SK-N-SH (cell line): Measurements from ENCODE around the gene SEC14L5. TPM values are rescaled to one million over a fixed set of nuclear protein-coding genes. Genes with fewer than 3 reads are reported as not detected.
A peak's percentile ranks its signal among the peaks of the same experiment; 100 is the strongest.

Source experiments
- CTCF ChIA-PET: fragments of 300-600, 350-600 bp; formaldehyde crosslinking; extraction: SDS; loops from one replicate; lab custom pipeline; 2021; lab: Yijun Ruan, JAX
- POLR2A ChIA-PET: fragments of 350-600 bp; sonication (Branson Sonifier 250); formaldehyde crosslinking; extraction: SDS; loops from one replicate; lab custom pipeline; 2020; ENCODE audit warnings: antibody characterized with exemption, inconsistent platforms; lab: Yijun Ruan, JAX
- DNase-seq: peaks from one replicate; pipeline ENCODE4 v3.0.0; 2012
- H2AFZ ChIP-seq: fragments of 200-600 bp; sonication (generic); 2 replicates; pipeline ENCODE4 v1.8.1; 2016; ENCODE audit warnings: antibody characterized with exemption, mild to moderate bottlenecking, low read depth
- H3F3A ChIP-seq: fragments of 200-600 bp; sonication (generic); replicated peaks from 2 replicates; pipeline ENCODE3; 2016; ENCODE audit warnings: antibody characterized with exemption, mild to moderate bottlenecking; ENCODE audit not compliant: insufficient read depth
- H3K27ac ChIP-seq, 2 experiments: fragments of 200-500 bp in 1 of 2; fragments of 200-600 bp in 1 of 2; sonication (Bioruptor generic) in 1 of 2; sonication (generic), shearing (Covaris generic) in 1 of 2; 2 replicates each; pipeline versions ENCODE4 v1.5.1 to v1.6.1; 2014 to 2016; ENCODE audit warnings: low read depth in 2 of 2, inconsistent platforms in 1 of 2, low read length in 1 of 2, mild to moderate bottlenecking in 1 of 2, mixed read lengths in 1 of 2
- H3K27me3 ChIP-seq: fragments of 200-600 bp; sonication (generic), shearing (Covaris generic); 2 replicates; pipeline ENCODE4 v1.6.1; 2016; ENCODE audit warnings: mixed run types; ENCODE audit not compliant: insufficient read depth
- H3K36me3 ChIP-seq, 2 experiments: fragments of 200-500 bp in 1 of 2; fragments of 200-600 bp in 1 of 2; sonication (Bioruptor generic) in 1 of 2; sonication (generic) in 1 of 2; replicated peaks in 1 of 2; 2 replicates each; pipeline versions ENCODE3 to v1.5.1; 2014 to 2016; ENCODE audit warnings: low read length in 1 of 2, mild to moderate bottlenecking in 1 of 2; ENCODE audit not compliant: insufficient read depth in 2 of 2, control insufficient read depth in 1 of 2
- H3K4me1 ChIP-seq, 2 experiments: fragments of 200-500 bp in 1 of 2; fragments of 200-600 bp in 1 of 2; sonication (Bioruptor generic) in 1 of 2; sonication (generic), shearing (Covaris generic) in 1 of 2; 2 replicates each; pipeline versions ENCODE4 v1.5.1 to v1.6.1; 2014 to 2016; ENCODE audit warnings: low read depth in 1 of 2, low read length in 1 of 2, mixed run types in 1 of 2; ENCODE audit not compliant: insufficient read depth in 2 of 2, control insufficient read depth in 1 of 2
- H3K4me2 ChIP-seq: fragments of 200-600 bp; sonication (generic), shearing (Covaris generic); 2 replicates; pipeline ENCODE4 v1.6.1; 2017; ENCODE audit warnings: mixed run types
- H3K4me3 ChIP-seq, 2 experiments: fragments of 200-500 bp in 1 of 2; fragments of 200-600 bp in 1 of 2; sonication (Bioruptor generic) in 1 of 2; sonication (generic), shearing (Covaris generic) in 1 of 2; 2 replicates each; pipeline versions ENCODE4 v1.5.1 to v1.8.1; 2014 to 2016; ENCODE audit warnings: low read depth in 2 of 2, inconsistent platforms in 1 of 2, low read length in 1 of 2, mild to moderate bottlenecking in 1 of 2, mixed read lengths in 1 of 2, moderate library complexity in 1 of 2
- H3K79me2 ChIP-seq: fragments of 200-600 bp; sonication (generic); 2 replicates; pipeline ENCODE4 v1.8.1; 2017; ENCODE audit warnings: mild to moderate bottlenecking; ENCODE audit not compliant: insufficient read depth
- H3K9ac ChIP-seq: fragments of 200-600 bp; sonication (generic); 2 replicates; pipeline ENCODE4 v1.6.1; 2017; ENCODE audit warnings: mixed run types
- H3K9me2 ChIP-seq: fragments of 200-600 bp; sonication (generic); 2 replicates; pipeline ENCODE4 v1.6.1; 2017; ENCODE audit warnings: mixed run types
- H3K9me3 ChIP-seq: fragments of 200-600 bp; sonication (generic); 2 replicates; pipeline ENCODE4 v1.6.1; 2017; ENCODE audit warnings: mixed run types, mild to moderate bottlenecking, moderate library complexity
- H4K20me1 ChIP-seq: fragments of 200-600 bp; sonication (generic); 2 replicates; pipeline ENCODE4 v1.6.1; 2017; ENCODE audit warnings: mild to moderate bottlenecking, mixed run types; ENCODE audit not compliant: insufficient read depth
- CHD2 ChIP-seq: fragments of 150-350 bp; IDR thresholded peaks from 2 replicates; pipeline ENCODE4 v1.6.1; 2018; ENCODE audit warnings: low read length; ENCODE audit not compliant: partially characterized antibody
- CTCF ChIP-seq: fragments of 200-600 bp; sonication (generic); IDR thresholded peaks from 2 replicates; pipeline ENCODE4 v1.6.1; 2017; ENCODE audit warnings: antibody characterized with exemption, mild to moderate bottlenecking, moderate library complexity
- EP300 ChIP-seq, 2 experiments: IDR thresholded peaks; 2 replicates each; pipeline versions ENCODE4 v1.4.0 to v1.6.1; 2012; ENCODE audit warnings: borderline replicate concordance in 1 of 2, low read depth in 1 of 2, low read length in 1 of 2
- FOSL2 ChIP-seq: IDR thresholded peaks from 2 replicates; pipeline ENCODE4 v1.4.0; 2012; ENCODE audit warnings: low read depth, mild to moderate bottlenecking, moderate library complexity, borderline replicate concordance
- IRF3 ChIP-seq: fragments of 150-350 bp; IDR thresholded peaks from 2 replicates; pipeline ENCODE4 v1.6.1; 2016; ENCODE audit warnings: mild to moderate bottlenecking, low read depth, low read length
- MEF2A ChIP-seq: IDR thresholded peaks from 2 replicates; pipeline ENCODE4 v1.4.0; 2012; ENCODE audit warnings: low read depth, borderline replicate concordance
- MXI1 ChIP-seq: IDR thresholded peaks from 2 replicates; pipeline ENCODE4 v1.6.1; 2012; ENCODE audit warnings: mild to moderate bottlenecking, low read depth, low read length, improper control_type of control experiment
- NRF1 ChIP-seq: IDR thresholded peaks from 2 replicates; pipeline ENCODE4 v1.6.1; 2012; ENCODE audit warnings: low read depth, mild to moderate bottlenecking, low read length
- POLR2AphosphoS5 ChIP-seq: IDR thresholded peaks from 2 replicates; pipeline ENCODE4 v1.6.1; 2012; ENCODE audit warnings: low read depth, low read length
- RCOR1 ChIP-seq: fragments of 150-350 bp; IDR thresholded peaks from 2 replicates; pipeline ENCODE4 v1.6.1; 2017; ENCODE audit warnings: antibody characterized with exemption, low read length
- TCF12 ChIP-seq: IDR thresholded peaks from 2 replicates; pipeline ENCODE4 v1.4.0; 2012
- YY1 ChIP-seq: IDR thresholded peaks from 2 replicates; pipeline ENCODE4 v1.4.0; 2012; ENCODE audit warnings: low read depth, mild to moderate bottlenecking
- ZBTB33 ChIP-seq: IDR thresholded peaks from 2 replicates; pipeline ENCODE4 v1.4.0; 2012; ENCODE audit warnings: low read depth, borderline replicate concordance
- WGBS: methylation state at CpG from one replicate; pipeline ENCODE4 v1.1.6; 2017; ENCODE audit warnings: low lambda C conversion rate; 5-methylcytosine and 5-hydroxymethylcytosine counted together
- polyA plus RNA-seq, 3 experiments: library from polyadenylated mRNA; depleted of rRNA; stranded (reverse); fragments of >200 nt; gene quantifications; 2 replicates each; pipeline ENCODE4 v1.2.3, GENCODE V29; 2012
- TF ChIP-seq, protein P1 (sequence below): IDR thresholded peaks from 2 replicates; pipeline ENCODE4 v1.6.1; 2012; ENCODE audit warnings: mild to moderate bottlenecking, low read depth, low read length, moderate library complexity
- TF ChIP-seq, protein P2 (sequence below): IDR thresholded peaks from 2 replicates; pipeline ENCODE4 v1.4.0; 2012; ENCODE audit warnings: low read depth

Gene SEC14L5
- polyA plus RNA-seq, 1 of the 3 experiments (the other 2 are of a cell fraction) = 0.08 TPM

DNA sequence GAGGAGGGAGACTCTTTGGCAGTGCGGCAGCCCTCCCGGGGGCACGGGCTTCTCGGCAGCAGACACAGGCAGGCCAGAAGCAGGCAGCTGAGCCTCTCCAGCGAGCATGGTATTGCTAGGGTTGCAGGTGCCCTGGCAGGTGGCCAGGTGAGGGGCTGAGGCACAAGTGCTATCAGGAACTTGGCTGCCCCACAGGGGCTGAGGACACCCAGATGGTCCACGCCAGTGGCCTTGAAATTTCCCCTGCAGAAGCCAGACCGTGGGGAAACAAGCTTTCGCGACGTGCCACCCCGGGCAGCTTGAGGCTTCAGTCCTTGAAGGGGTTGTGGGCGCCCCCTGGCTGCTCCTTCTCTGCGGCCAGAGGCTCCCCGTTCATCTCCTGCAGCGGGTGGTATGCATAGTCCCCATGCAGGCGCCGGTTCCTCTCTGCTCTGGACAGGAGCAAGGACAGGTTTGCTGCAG, 67.1 kb downstream of the SEC14L5 start:
- H3K9me2 ChIP-seq = no peaks in the 10 kb centered on the region
- H3K4me1 ChIP-seq = no peaks in the 10 kb centered on the region
- H3K27ac ChIP-seq = no peak overlapping the region
- TF ChIP-seq CTCF (peak; percentile 16; the same call in 1 of the 2 replicates), IRF3 (no peak)
- no peaks in the 10 kb centered on the region for H3K79me2 ChIP-seq
- H3K4me3 ChIP-seq = no peak overlapping the region
- no peak for DNase-seq
- POLR2A ChIA-PET = no interaction called here
- no peak overlapping the region for H3K4me2 ChIP-seq
- no peak overlapping the region for H2AFZ ChIP-seq
- CTCF ChIA-PET = interaction anchor here (0.6 to 1.5 kb wide), 3 partner anchors 14 to 67 kb away, joined by 3 to 5 read pairs (median 4); partner anchors contain the start of gene SEC14L5
- no peaks in the 10 kb centered on the region for H4K20me1 ChIP-seq
- no peaks in the 10 kb centered on the region for H3K9me3 ChIP-seq
- H3F3A ChIP-seq = no peaks in the 10 kb centered on the region
- no peak overlapping the region for H3K9ac ChIP-seq
- peaks cover 0 to 2% of the 10 kb centered on the region in 2 experiments for H3K36me3 ChIP-seq
- 60% methylated on average over 1 of the region's 17 CpGs for WGBS
- peaks cover 14% of the 10 kb centered on the region; the same call in 1 of the 2 replicates for H3K27me3 ChIP-seq

GRCh38 chr16:5026664-5027063, 68.5 kb downstream of the SEC14L5 start:
- Histone ChIP-seq H2AFZ (no peak overlapping the region), H3K4me3 (no peak overlapping the region), H3K27me3 (peaks cover 3% of the 10 kb centered on the region; the same call in 1 of the 2 replicates), H3K36me3 (peaks cover 0 to 2% of the 10 kb centered on the region in 2 experiments), H3K9ac (no peak overlapping the region), H3K79me2 (no peaks in the 10 kb centered on the region), H3K27ac (no peak overlapping the region), H4K20me1 (no peaks in the 10 kb centered on the region), H3K4me2 (no peak overlapping the region), H3K9me3 (no peaks in the 10 kb centered on the region), H3K4me1 (no peaks in the 10 kb centered on the region), H3F3A (no peaks in the 10 kb centered on the region), H3K9me2 (no peaks in the 10 kb centered on the region)
- POLR2A ChIA-PET = interaction anchor here (0.6 kb wide), 1 partner anchor 960 kb away, joined by 5 read pairs; no protein-coding TSS in a partner anchor
- DNase-seq = no peak
- 91% methylated on average over 7 of the region's 8 CpGs for WGBS
- CTCF ChIA-PET = no interaction called here
- TF ChIP-seq CHD2 (no peak), MEF2A (no peak), YY1 (no peak), POLR2AphosphoS5 (no peak), IRF3 (no peak), FOSL2 (no peak), NRF1 (no peak), MXI1 (no peak), RCOR1 (no peak), TCF12 (no peak), EP300 (IDR thresholded peaks at IDR 0.05; ENCODE audit: borderline replicate concordance in 1 of 2, low read depth in 1 of 2, low read length in 1 of 2) (no peak), ZBTB33 (no peak)
- TF ChIP-seq, protein P1, sequence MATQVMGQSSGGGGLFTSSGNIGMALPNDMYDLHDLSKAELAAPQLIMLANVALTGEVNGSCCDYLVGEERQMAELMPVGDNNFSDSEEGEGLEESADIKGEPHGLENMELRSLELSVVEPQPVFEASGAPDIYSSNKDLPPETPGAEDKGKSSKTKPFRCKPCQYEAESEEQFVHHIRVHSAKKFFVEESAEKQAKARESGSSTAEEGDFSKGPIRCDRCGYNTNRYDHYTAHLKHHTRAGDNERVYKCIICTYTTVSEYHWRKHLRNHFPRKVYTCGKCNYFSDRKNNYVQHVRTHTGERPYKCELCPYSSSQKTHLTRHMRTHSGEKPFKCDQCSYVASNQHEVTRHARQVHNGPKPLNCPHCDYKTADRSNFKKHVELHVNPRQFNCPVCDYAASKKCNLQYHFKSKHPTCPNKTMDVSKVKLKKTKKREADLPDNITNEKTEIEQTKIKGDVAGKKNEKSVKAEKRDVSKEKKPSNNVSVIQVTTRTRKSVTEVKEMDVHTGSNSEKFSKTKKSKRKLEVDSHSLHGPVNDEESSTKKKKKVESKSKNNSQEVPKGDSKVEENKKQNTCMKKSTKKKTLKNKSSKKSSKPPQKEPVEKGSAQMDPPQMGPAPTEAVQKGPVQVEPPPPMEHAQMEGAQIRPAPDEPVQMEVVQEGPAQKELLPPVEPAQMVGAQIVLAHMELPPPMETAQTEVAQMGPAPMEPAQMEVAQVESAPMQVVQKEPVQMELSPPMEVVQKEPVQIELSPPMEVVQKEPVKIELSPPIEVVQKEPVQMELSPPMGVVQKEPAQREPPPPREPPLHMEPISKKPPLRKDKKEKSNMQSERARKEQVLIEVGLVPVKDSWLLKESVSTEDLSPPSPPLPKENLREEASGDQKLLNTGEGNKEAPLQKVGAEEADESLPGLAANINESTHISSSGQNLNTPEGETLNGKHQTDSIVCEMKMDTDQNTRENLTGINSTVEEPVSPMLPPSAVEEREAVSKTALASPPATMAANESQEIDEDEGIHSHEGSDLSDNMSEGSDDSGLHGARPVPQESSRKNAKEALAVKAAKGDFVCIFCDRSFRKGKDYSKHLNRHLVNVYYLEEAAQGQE = no peak
- TF ChIP-seq, protein P2, sequence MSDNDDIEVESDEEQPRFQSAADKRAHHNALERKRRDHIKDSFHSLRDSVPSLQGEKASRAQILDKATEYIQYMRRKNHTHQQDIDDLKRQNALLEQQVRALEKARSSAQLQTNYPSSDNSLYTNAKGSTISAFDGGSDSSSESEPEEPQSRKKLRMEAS = no peak
